Activated CD8-positive, alpha-beta memory T cell treated with anti-CD3 and anti-CD28 coated beads, Interleukin-2, amount 50 U/mL, for 1 hour (primary cell): ENCODE measurements around the gene ARPC2.
A peak's percentile ranks its signal among the peaks of the same experiment; 100 is the strongest.
"Not testable (repeated sequence)": the region's sequence is repeated elsewhere in the genome, so short reads cannot be mapped to it uniquely, and the experiment has no call there.

ENCODE experiments used
- DNase-seq: peaks from one replicate; pipeline ENCODE4 v3.0.0-alpha.2; 2020; ENCODE audit errors: extremely low read depth

ARPC2 gene

GRCh38 chr2:218271487-218271797 lies 54.5 kb downstream of the ARPC2 start:
- DNase-seq = no peak

- no peak for DNase-seq
These were observed 55.0 kb downstream of the ARPC2 start for GRCh38 chr2:218271865-218272530.

GRCh38 chr2:218272531-218273212 lies 55.7 kb downstream of the ARPC2 start:
- peak; percentile 58 for DNase-seq

GRCh38 chr2:218273214-218273907 lies 56.4 kb downstream of the ARPC2 start:
- not testable (repeated sequence) for DNase-seq

GRCh38 chr2:218273908-218274249 lies 56.9 kb downstream of the ARPC2 start:
- no peak for DNase-seq

- DNase-seq = no peak
These were observed 57.6 kb downstream of the ARPC2 start for GRCh38 chr2:218274586-218274985.

GRCh38 chr2:218275371-218276072 lies 58.5 kb downstream of the ARPC2 start:
- no peak for DNase-seq

GRCh38 chr2:218276986-218277755 lies 60.2 kb downstream of the ARPC2 start:
- no peak for DNase-seq

- no peak for DNase-seq
These were observed 60.9 kb downstream of the ARPC2 start for GRCh38 chr2:218277921-218278320.

- DNase-seq = no peak
These were observed 61.8 kb downstream of the ARPC2 start for GRCh38 chr2:218278531-218279360.

- DNase-seq = no peak
These were observed 63.4 kb downstream of the ARPC2 start for GRCh38 chr2:218280260-218280870.

GRCh38 chr2:218281449-218281848 lies 64.5 kb downstream of the ARPC2 start:
- DNase-seq = no peak

- DNase-seq = no peak
These were observed 65.4 kb downstream of the ARPC2 start for GRCh38 chr2:218282173-218282991.

- DNase-seq = no peak
These were observed 67.3 kb downstream of the ARPC2 start for GRCh38 chr2:218284106-218284811.

GRCh38 chr2:218285604-218286003 lies 68.6 kb downstream of the ARPC2 start:
- DNase-seq = no peak

GRCh38 chr2:218286570-218287459 lies 69.8 kb downstream of the ARPC2 start:
- DNase-seq = peak; percentile 81

GRCh38 chr2:218289639-218290315 lies 72.8 kb downstream of the ARPC2 start:
- DNase-seq = no peak
